Muscle layer of colon (tissue), 2 donors: Measurements from ENCODE around the gene C12orf60.
"Not testable (repeated sequence)": the region's sequence is repeated elsewhere in the genome, so short reads cannot be mapped to it uniquely, and the experiment has no call there.

Experiments used
- H3K27ac ChIP-seq: one replicate; pipeline ENCODE4 v1.7.0; 2013; ENCODE audit warnings: low read depth, mild to moderate bottlenecking, low read length, moderate library complexity
- H3K27me3 ChIP-seq, 2 donors: one replicate each; pipeline ENCODE4 v1.7.0; 2013; ENCODE audit warnings: low read length in 2 of 2, mild to moderate bottlenecking in 2 of 2; ENCODE audit not compliant: insufficient read depth in 2 of 2, control insufficient read depth in 1 of 2
- H3K36me3 ChIP-seq: one replicate; pipeline ENCODE4 v1.7.0; 2013; ENCODE audit warnings: mild to moderate bottlenecking, low read length; ENCODE audit not compliant: insufficient read depth
- H3K4me1 ChIP-seq: one replicate; pipeline ENCODE4 v1.7.0; 2013; ENCODE audit warnings: mild to moderate bottlenecking, low read length; ENCODE audit not compliant: insufficient read depth
- H3K4me3 ChIP-seq, 2 donors: one replicate each; pipeline ENCODE4 v1.7.0; 2013; ENCODE audit warnings: low read length in 2 of 2, low read depth in 1 of 2, mild to moderate bottlenecking in 1 of 2, moderate library complexity in 1 of 2
- H3K9ac ChIP-seq: one replicate; pipeline ENCODE4 v1.7.0; 2013; ENCODE audit warnings: low read length
- H3K9me3 ChIP-seq: one replicate; pipeline ENCODE4 v1.7.0; 2013; ENCODE audit warnings: mild to moderate bottlenecking, low read length
- donor health status: abdominal sarcoma.
- donor health status: Adenocarcinoma of cecum.

Gene C12orf60

GRCh38 chr12:14803011-14803829, at the start of gene C12orf60, which contains the start of gene WBP11:
C12orf60 (plus strand) TSS chr12:14803670; CDS start chr12:14822936, 19,266 bp downstream.
WBP11 (minus strand) TSS chr12:14803478; CDS start chr12:14801383, 2,095 bp downstream.
- Histone ChIP-seq H3K9ac (peak within 1 kb of the TSS; percentile 99), H3K27ac (peak within 1 kb of the TSS; percentile 93), H3K4me3 (peak within 1 kb of the TSS; percentile 81 to 89), H3K36me3 (peaks cover 15% of the 10 kb centered on the region), H3K4me1 (peaks cover 12% of the 10 kb centered on the region), H3K27me3 (no peaks in the 10 kb centered on the region), H3K9me3 (no peaks in the 10 kb centered on the region)

DNA sequence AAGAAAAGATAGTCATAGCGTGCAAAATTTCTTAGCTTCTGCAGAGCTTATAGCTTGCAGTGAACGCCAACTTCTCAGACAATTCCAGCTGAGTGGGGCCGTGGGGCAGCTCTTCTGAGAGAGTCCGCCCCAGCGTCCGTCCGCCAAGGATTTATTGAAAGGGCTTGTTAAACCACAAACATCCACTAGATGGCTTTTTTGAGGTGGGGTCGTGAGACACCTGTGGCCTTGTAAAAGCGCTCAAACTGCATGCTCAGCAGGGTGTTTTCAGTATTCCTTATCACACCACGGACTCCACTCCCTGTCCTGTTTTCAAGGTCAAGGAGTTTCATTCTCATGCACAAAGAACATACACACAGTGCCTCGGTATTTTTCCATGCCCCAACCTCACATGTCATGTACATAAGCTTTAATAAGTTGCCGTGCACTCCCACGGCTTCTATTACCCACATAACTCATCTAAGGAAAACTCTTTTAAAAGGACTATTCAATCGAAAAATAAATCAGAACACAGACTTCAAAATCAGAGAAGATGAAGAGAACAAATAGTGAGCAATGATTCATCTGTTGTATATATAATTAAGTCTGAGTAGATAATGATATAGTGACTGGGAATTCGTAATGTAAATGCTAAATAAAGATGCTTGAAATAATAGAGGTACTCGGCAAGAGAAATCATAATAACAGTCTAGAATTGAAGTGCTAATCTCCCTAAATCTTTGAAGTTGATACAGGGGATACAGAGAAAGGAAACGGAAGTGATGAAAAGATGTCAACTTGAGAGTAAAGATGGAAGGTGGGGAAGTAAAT, 46.9 kb upstream of the C12orf60 start:
- Histone ChIP-seq H3K36me3 (no peaks in the 10 kb centered on the region), H3K9ac (no peak overlapping the region), H3K27ac (no peak overlapping the region), H3K4me3 (no peak overlapping the region), H3K27me3 (no peaks in the 10 kb centered on the region), H3K4me1 (no peaks in the 10 kb centered on the region), H3K9me3 (no peaks in the 10 kb centered on the region)

GRCh38 chr12:14759711-14760280, 43.7 kb upstream of the C12orf60 start:
- H3K27me3 ChIP-seq, H3K9me3 ChIP-seq, H3K27ac ChIP-seq, H3K4me3 ChIP-seq, H3K9ac ChIP-seq, H3K4me1 ChIP-seq, H3K36me3 ChIP-seq: not testable (repeated sequence)

DNA sequence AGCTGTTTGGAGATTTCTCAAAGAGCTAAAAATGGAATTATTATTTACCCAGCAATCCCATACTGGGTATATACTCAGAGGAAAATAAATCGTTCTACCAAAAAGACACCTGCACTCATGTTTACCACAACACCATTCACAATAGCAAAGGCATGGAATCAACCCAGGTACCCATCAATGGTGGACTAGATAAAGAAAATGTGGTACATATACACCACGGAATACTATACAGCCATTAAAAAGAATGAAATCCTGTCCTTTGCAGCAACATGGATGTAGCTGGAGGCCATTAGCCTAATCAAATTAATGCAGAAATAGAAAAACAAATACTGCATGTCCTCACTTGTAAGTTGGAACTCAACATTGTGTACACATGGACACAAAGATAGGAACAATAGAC, 38.1 kb upstream of the C12orf60 start:
- no peak overlapping the region for H3K9ac ChIP-seq

DNA sequence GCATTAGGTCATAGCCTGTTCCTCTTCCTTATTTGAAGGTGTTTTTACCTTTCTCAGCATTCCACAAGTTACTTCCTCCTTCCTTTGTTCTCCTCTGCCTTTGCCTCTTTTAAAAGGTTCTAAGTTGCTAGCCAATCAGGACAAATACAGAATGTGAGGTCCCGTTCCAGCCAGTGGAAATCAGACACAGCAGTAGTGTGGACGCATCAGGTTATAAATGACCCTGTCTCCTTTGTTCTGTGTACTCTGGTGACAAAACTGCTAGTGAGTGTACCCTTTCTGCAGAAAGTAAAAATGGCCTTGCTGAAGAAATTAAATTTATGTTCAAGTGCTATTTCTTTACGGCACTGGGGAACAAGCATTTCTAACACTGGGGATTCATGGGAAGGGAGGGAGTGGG, 37.5 kb upstream of the C12orf60 start:
- not testable (repeated sequence) for H3K9me3 ChIP-seq, H3K36me3 ChIP-seq, H3K27ac ChIP-seq, H3K4me3 ChIP-seq, H3K9ac ChIP-seq, H3K4me1 ChIP-seq, H3K27me3 ChIP-seq

More for the DNA sequence above, 38.1 kb upstream of the C12orf60 start:
- Histone ChIP-seq H3K36me3 (no peaks in the 10 kb centered on the region), H3K4me1 (peaks cover 9% of the 10 kb centered on the region), H3K27ac (no peak overlapping the region), H3K9me3 (no peaks in the 10 kb centered on the region), H3K27me3 (no peaks in the 10 kb centered on the region), H3K4me3 (no peak overlapping the region)

GRCh38 chr12:14766649-14767215, 36.7 kb upstream of the C12orf60 start:
- no peak overlapping the region for H3K27ac ChIP-seq
- H3K4me3 ChIP-seq, result no peak overlapping the region
- H3K27me3 ChIP-seq, result no peaks in the 10 kb centered on the region
- no peaks in the 10 kb centered on the region for H3K9me3 ChIP-seq
- peaks cover 10% of the 10 kb centered on the region for H3K4me1 ChIP-seq
- no peak overlapping the region for H3K9ac ChIP-seq
- no peaks in the 10 kb centered on the region for H3K36me3 ChIP-seq

DNA sequence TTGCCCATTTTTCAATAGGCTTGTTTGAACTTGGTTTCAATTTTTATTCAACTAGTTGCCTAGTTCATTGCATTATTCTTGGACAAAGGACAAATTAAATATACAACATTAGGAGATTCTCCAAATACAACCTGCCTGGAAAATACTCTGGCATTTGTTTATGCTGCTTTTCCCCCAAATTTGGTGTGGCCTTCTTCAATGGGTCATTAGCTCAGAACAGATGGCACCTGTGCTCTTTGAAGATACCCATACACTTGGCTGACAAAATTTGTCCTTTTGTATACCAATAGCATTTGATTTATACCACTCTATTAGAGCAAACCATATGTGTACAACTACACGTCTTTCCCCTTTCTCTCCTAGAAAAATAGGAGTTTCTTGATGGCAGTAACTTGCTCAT, 35.9 kb upstream of the C12orf60 start:
- H3K9ac ChIP-seq, result no peak overlapping the region
- no peaks in the 10 kb centered on the region for H3K9me3 ChIP-seq
- H3K27me3 ChIP-seq, result no peaks in the 10 kb centered on the region
- H3K27ac ChIP-seq, result no peak overlapping the region
- no peak overlapping the region for H3K4me3 ChIP-seq
- no peaks in the 10 kb centered on the region for H3K36me3 ChIP-seq
- H3K4me1 ChIP-seq, result peaks cover 14% of the 10 kb centered on the region

- Histone ChIP-seq H3K27me3 (no peaks in the 10 kb centered on the region), H3K27ac (peak overlapping the region; percentile 97), H3K36me3 (no peaks in the 10 kb centered on the region)
Observed at GRCh38 chr12:14768823-14769405, 34.6 kb upstream of the C12orf60 start.

DNA sequence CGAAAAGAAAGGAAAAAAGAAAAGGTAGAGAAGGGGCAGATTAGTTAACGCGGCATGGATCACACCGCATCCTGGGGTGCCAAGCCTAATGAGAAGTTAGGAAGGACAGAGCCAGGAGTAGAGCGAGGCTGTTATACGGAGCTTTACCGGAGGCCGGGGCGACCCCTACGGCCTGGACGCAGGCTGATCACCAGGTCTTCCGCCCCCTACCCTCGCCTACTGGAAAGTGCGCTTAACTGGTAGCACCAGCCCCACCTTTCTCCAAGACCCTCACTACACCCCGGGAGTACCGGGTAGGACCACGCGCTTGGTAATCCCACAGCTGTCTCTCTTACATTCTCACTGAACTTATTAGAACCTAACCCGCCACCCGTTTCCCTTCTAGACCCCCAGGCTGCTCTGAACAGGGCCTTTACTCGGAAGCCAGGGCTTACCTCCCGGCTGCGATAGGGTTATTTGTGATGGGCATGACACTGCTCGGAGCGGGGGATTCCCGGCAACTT, 34.0 kb upstream of the C12orf60 start:
- Histone ChIP-seq H3K27me3 (no peaks in the 10 kb centered on the region), H3K4me3 (peak overlapping the region; percentile 85 to 97), H3K36me3 (no peaks in the 10 kb centered on the region), H3K27ac (peak overlapping the region; percentile 97), H3K9me3 (no peaks in the 10 kb centered on the region), H3K9ac (peak overlapping the region; percentile 91), H3K4me1 (peaks cover 14% of the 10 kb centered on the region)

More at GRCh38 chr12:14768823-14769405, 34.6 kb upstream of the C12orf60 start:
- Histone ChIP-seq H3K4me1 (peaks cover 14% of the 10 kb centered on the region), H3K9ac (no peak overlapping the region), H3K9me3 (no peaks in the 10 kb centered on the region), H3K4me3 (peak overlapping the region; percentile 85 to 97)

DNA sequence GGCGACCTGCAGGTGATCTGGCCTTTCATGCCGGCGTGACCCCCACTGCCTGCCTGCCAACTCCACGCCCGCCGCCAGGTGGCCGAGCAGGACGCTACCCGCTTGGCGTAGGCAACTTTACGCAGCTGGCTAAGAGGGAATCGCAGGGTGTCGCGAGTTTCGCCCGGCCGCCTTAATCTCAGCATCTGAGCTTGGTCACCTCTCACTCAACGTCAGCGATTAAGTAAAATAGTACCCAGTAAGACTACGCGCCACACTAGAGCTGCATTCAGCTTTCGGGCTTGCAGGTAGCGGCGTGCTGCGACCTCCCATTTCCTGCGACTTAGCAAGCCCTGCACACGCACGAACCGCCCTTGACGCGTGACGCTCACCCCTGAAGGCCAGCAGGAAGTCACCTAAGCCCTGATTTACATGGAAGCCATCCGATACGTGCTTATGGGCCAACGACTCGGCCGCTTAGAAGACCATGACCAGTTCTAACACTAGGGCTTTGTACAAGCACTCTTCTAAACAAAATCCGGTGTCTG, 33.4 kb upstream of the C12orf60 start:
- H3K36me3 ChIP-seq, result no peaks in the 10 kb centered on the region
- H3K4me3 ChIP-seq, result peak overlapping the region; percentile 85 to 97
- no peaks in the 10 kb centered on the region for H3K9me3 ChIP-seq
- peak overlapping the region; percentile 91 for H3K9ac ChIP-seq
- H3K27me3 ChIP-seq, result no peaks in the 10 kb centered on the region
- H3K4me1 ChIP-seq, result peaks cover 14% of the 10 kb centered on the region
- H3K27ac ChIP-seq, result peak overlapping the region; percentile 97
